ENCODE results near the gene FABP7.
A peak's percentile ranks its signal among the peaks of the same experiment; 100 is the strongest.

FABP7 gene

GRCh38 chr6:122780114-122780513, 598 bp downstream of the FABP7 start:
- no peak for TF ChIP-seq CTCF (IDR thresholded peaks at IDR 0.05; ENCODE audit: low read depth, low read length)
- no peak overlapping the region for H3K4me3 ChIP-seq (ENCODE audit: low read depth, low read length)

- no peak overlapping the region for H3K4me3 ChIP-seq (ENCODE audit: low read depth, low read length)
- TF ChIP-seq CTCF (IDR thresholded peaks at IDR 0.05; ENCODE audit: low read depth, low read length) = no peak
These were observed 2.2 kb downstream of the FABP7 start for GRCh38 chr6:122781716-122782115.

- no peak overlapping the region for H3K4me3 ChIP-seq (ENCODE audit: low read depth, low read length)
- TF ChIP-seq CTCF (IDR thresholded peaks at IDR 0.05; ENCODE audit: low read depth, low read length) = no peak
These were observed 3.9 kb downstream of the FABP7 start for GRCh38 chr6:122783401-122783800.

- TF ChIP-seq CTCF (IDR thresholded peaks at IDR 0.05; ENCODE audit: low read depth, low read length) = no peak
- H3K4me3 ChIP-seq (ENCODE audit: low read depth, low read length) = no peak overlapping the region
These were observed 6.4 kb downstream of the FABP7 start for GRCh38 chr6:122785891-122786290.

GRCh38 chr6:122787721-122788120, 8.2 kb downstream of the FABP7 start:
- no peak overlapping the region for H3K4me3 ChIP-seq (ENCODE audit: low read depth, low read length)
- TF ChIP-seq CTCF (IDR thresholded peaks at IDR 0.05; ENCODE audit: low read depth, low read length) = no peak

- no peak for TF ChIP-seq CTCF (IDR thresholded peaks at IDR 0.05; ENCODE audit: low read depth, low read length)
- H3K4me3 ChIP-seq (ENCODE audit: low read depth, low read length) = no peak overlapping the region; the same call in 1 of the 2 replicates
These were observed 8.7 kb downstream of the FABP7 start for GRCh38 chr6:122788208-122788607.

GRCh38 chr6:122788663-122789181, 9.2 kb downstream of the FABP7 start:
- H3K4me3 ChIP-seq (ENCODE audit: low read depth, low read length) = peak overlapping the region; percentile 61
- TF ChIP-seq CTCF (IDR thresholded peaks at IDR 0.05; ENCODE audit: low read depth, low read length) = no peak

Measured in WI38 (cell line).